CD14-positive monocyte (primary cell): Measurements from ENCODE around the gene SYCP1. TPM values are rescaled to one million over a fixed set of nuclear protein-coding genes. Genes with fewer than 3 reads are reported as not detected.

ENCODE experiments used
- DNase-seq, 3 donors: peaks; one replicate each; pipeline ENCODE4 v3.0.0-alpha.2; 2011 to 2022
- H2AFZ ChIP-seq: 2 replicates; pipeline ENCODE4 v1.6.0; 2012; ENCODE audit warnings: mild to moderate bottlenecking, low read depth, low read length, inconsistent platforms; ENCODE audit not compliant: insufficient read depth, poor library complexity, severe bottlenecking
- H3K27ac ChIP-seq, 2 donors: 1 replicate in 1 of 2; 2 replicates in 1 of 2; pipeline ENCODE4 v1.5.1; 2012 to 2013; ENCODE audit warnings: low read length in 2 of 2, control low read depth in 1 of 2, inconsistent platforms in 1 of 2, low read depth in 1 of 2, mild to moderate bottlenecking in 1 of 2
- H3K27me3 ChIP-seq, 2 donors: one replicate each; pipeline versions ENCODE4 v1.6.0 to v1.6.1; 2011 to 2013; ENCODE audit warnings: low read length in 2 of 2; ENCODE audit not compliant: control insufficient read depth in 2 of 2, insufficient read depth in 2 of 2
- H3K36me3 ChIP-seq, 2 donors: replicated peaks in 1 of 2; 1 replicate in 1 of 2; 2 replicates in 1 of 2; pipeline versions ENCODE4 v1.5.1 to v1.6.1; 2012 to 2013; ENCODE audit warnings: low read length in 2 of 2, control low read depth in 1 of 2, inconsistent platforms in 1 of 2, mild to moderate bottlenecking in 1 of 2; ENCODE audit not compliant: insufficient read depth in 2 of 2, control insufficient read depth in 1 of 2
- H3K4me1 ChIP-seq, 2 donors: 1 replicate in 1 of 2; 2 replicates in 1 of 2; pipeline versions ENCODE4 v1.5.1 to v1.6.1; 2012 to 2013; ENCODE audit warnings: low read length in 2 of 2, control low read depth in 1 of 2, inconsistent platforms in 1 of 2, mild to moderate bottlenecking in 1 of 2, moderate library complexity in 1 of 2; ENCODE audit not compliant: insufficient read depth in 2 of 2, control insufficient read depth in 1 of 2
- H3K4me2 ChIP-seq: replicated peaks from 2 replicates; pipeline ENCODE3; 2012; ENCODE audit warnings: low read length, moderate library complexity, mild to moderate bottlenecking; ENCODE audit not compliant: poor library complexity, severe bottlenecking; ENCODE audit errors: extremely low read depth
- H3K4me3 ChIP-seq, 3 experiments: fragments of 200-600 bp in 1 of 3; sonication (generic) in 1 of 3; replicated peaks in 1 of 3; 1 replicate in 2 of 3; 2 replicates in 1 of 3; pipeline ENCODE4 v1.5.1; 2011 to 2013; ENCODE audit warnings: low read length in 3 of 3, mild to moderate bottlenecking in 3 of 3, control low read depth in 2 of 3, low read depth in 2 of 3, inconsistent platforms in 1 of 3, moderate library complexity in 1 of 3
- H3K79me2 ChIP-seq: 2 replicates; pipeline ENCODE4 v1.6.0; 2012; ENCODE audit warnings: mild to moderate bottlenecking, control low read depth, inconsistent platforms, low read length, moderate library complexity; ENCODE audit not compliant: insufficient read depth
- H3K9ac ChIP-seq: 2 replicates; pipeline ENCODE4 v1.6.0; 2017; ENCODE audit warnings: low read length, mild to moderate bottlenecking; ENCODE audit not compliant: insufficient read depth, poor library complexity, severe bottlenecking
- H3K9me3 ChIP-seq, 2 donors: replicated peaks in 1 of 2; 1 replicate in 1 of 2; 2 replicates in 1 of 2; pipeline versions ENCODE4 v1.5.1 to v1.6.1; 2012 to 2013; ENCODE audit warnings: low read length in 2 of 2, control low read depth in 1 of 2; ENCODE audit not compliant: control insufficient read depth in 1 of 2, insufficient read depth in 1 of 2
- H4K20me1 ChIP-seq: 2 replicates; pipeline ENCODE4 v1.6.0; 2012; ENCODE audit warnings: mild to moderate bottlenecking, low read length, control low read depth, moderate library complexity; ENCODE audit not compliant: insufficient read depth
- H3K27ac Mint-ChIP-seq, 7 donors: one replicate each; pipeline ENCODE4 v1.8.0; 2020; ENCODE audit warnings: mild to moderate bottlenecking in 7 of 7, mixed read lengths in 7 of 7, moderate library complexity in 6 of 7, inconsistent platforms in 2 of 7
- H3K27me3 Mint-ChIP-seq, 3 donors: one replicate each; pipeline ENCODE4 v1.8.0; 2021 to 2022; ENCODE audit warnings: low read depth in 3 of 3, mild to moderate bottlenecking in 3 of 3, mixed read lengths in 3 of 3, moderate library complexity in 3 of 3, inconsistent platforms in 1 of 3
- H3K36me3 Mint-ChIP-seq, 2 donors: one replicate each; pipeline ENCODE4 v1.8.0; 2020; ENCODE audit warnings: mixed read lengths in 2 of 2, inconsistent platforms in 1 of 2, mild to moderate bottlenecking in 1 of 2
- H3K4me1 Mint-ChIP-seq: one replicate; pipeline ENCODE4 v1.8.0; 2020; ENCODE audit warnings: mild to moderate bottlenecking, mixed read lengths
- H3K4me3 Mint-ChIP-seq, 2 donors: one replicate each; pipeline ENCODE4 v1.8.0; 2020; ENCODE audit warnings: mild to moderate bottlenecking in 2 of 2, mixed read lengths in 2 of 2, moderate library complexity in 1 of 2
- H3K9me3 Mint-ChIP-seq, 7 donors: one replicate each; pipeline ENCODE4 v1.8.0; 2020 to 2022; ENCODE audit warnings: mixed read lengths in 7 of 7, mild to moderate bottlenecking in 6 of 7, moderate library complexity in 6 of 7, inconsistent platforms in 2 of 7
- CTCF ChIP-seq: fragments of 200-600 bp; IDR thresholded peaks from one replicate; pipeline ENCODE4 v1.8.0; 2022; ENCODE audit warnings: antibody characterized with exemption, mild to moderate bottlenecking
- whole genome bisulfite sequencing: methylation state at CpG from one replicate; pipeline ENCODE4 v1.1.5; 2013; ENCODE audit warnings: missing lambda C conversion rate; ENCODE audit not compliant: insufficient coverage; 5-methylcytosine and 5-hydroxymethylcytosine counted together
- intact Hi-C, 2 donors: fragments of 100-400 bp; cut with micrococcal nuclease; formaldehyde crosslinking; loops; one replicate each; pipeline versions ENCODE4 v1.15.0 to v1.15.1; 2023
- polyA plus RNA-seq, 3 donors: library from polyadenylated mRNA; depleted of rRNA in 1 of 3; unstranded in 2 of 3; stranded (reverse) in 1 of 3; fragments of 300-500 nt in 2 of 3; fragments of >200 nt in 1 of 3; fragmentation: Illumina TruSeq in 2 of 3; gene quantifications; 1 replicate in 2 of 3; 2 replicates in 1 of 3; pipeline ENCODE4 v1.2.3, GENCODE V29; 2012 to 2021

Gene SYCP1
- polyA plus RNA-seq, 3 donors: not detected

GRCh38 chr1:114976891-114977290 lies 122.2 kb downstream of the SYCP1 start:
- intact Hi-C loops: no loop called here
- no peak overlapping the region for H3K4me3 Mint-ChIP-seq
- H3K4me1 Mint-ChIP-seq: peaks cover 2% of the 10 kb centered on the region

GRCh38 chr1:114979278-114979891 lies 124.7 kb downstream of the SYCP1 start:
- Histone ChIP-seq H3K79me2 (no peaks in the 10 kb centered on the region), H3K4me1 (no peaks in the 10 kb centered on the region), H4K20me1 (no peaks in the 10 kb centered on the region), H3K4me2 (no peak overlapping the region), H3K9me3 (peaks cover 8 to 17% of the 10 kb centered on the region in 2 donors), H3K27ac (no peak overlapping the region), H3K36me3 (no peaks in the 10 kb centered on the region), H3K27me3 (peaks cover 0 to 2% of the 10 kb centered on the region in 2 donors), H3K4me3 (no peak overlapping the region), H2AFZ (no peak overlapping the region), H3K9ac (no peak overlapping the region)
- TF ChIP-seq CTCF: peak; percentile 92
- DNase-seq: peak; percentile 31 to 67 (median 50)
- Mint-ChIP-seq H3K36me3 (no peaks in the 10 kb centered on the region), H3K4me3 (no peak overlapping the region), H3K27me3 (peaks cover 0 to 6% (median 4%) of the 10 kb centered on the region in 3 donors), H3K4me1 (peaks cover 2% of the 10 kb centered on the region), H3K27ac (no peak overlapping the region), H3K9me3 (peaks cover 9 to 15% (median 10%) of the 10 kb centered on the region in 7 donors)
- intact Hi-C loops: loop anchor here in 1 of 2 donors (2.0 kb wide), 1 partner anchor 133 kb away; no protein-coding TSS in a partner anchor
- no CpG with 5 or more reads among the region's 4 CpGs for WGBS

More at GRCh38 chr1:114976891-114977290, 122.2 kb downstream of the SYCP1 start:
- Histone ChIP-seq H3K9ac (no peak overlapping the region), H3K36me3 (no peaks in the 10 kb centered on the region), H3K27me3 (peaks cover 0 to 2% of the 10 kb centered on the region in 2 donors), H3K27ac (no peak overlapping the region), H4K20me1 (no peaks in the 10 kb centered on the region), H3K9me3 (peaks cover 2 to 5% of the 10 kb centered on the region in 2 donors), H3K79me2 (no peaks in the 10 kb centered on the region), H3K4me3 (no peak overlapping the region), H3K4me1 (no peaks in the 10 kb centered on the region), H2AFZ (no peak overlapping the region), H3K4me2 (no peak overlapping the region)
- Mint-ChIP-seq H3K27ac (no peak overlapping the region), H3K9me3 (peaks cover 0 to 1% (median under 1%) of the 10 kb centered on the region in 7 donors), H3K36me3 (no peaks in the 10 kb centered on the region), H3K27me3 (peaks cover 2 to 6% (median 5%) of the 10 kb centered on the region in 3 donors)
- no peak for TF ChIP-seq CTCF
- DNase-seq: no peak
- WGBS: no CpG with 5 or more reads among the region's 1 CpG
